Measurements from ENCODE around the gene VWA3B.
"Not testable (repeated sequence)": the region's sequence is repeated elsewhere in the genome, so short reads cannot be mapped to it uniquely, and the experiment has no call there.

- TF ChIP-seq POLR2AphosphoS5, POLR2A (IDR thresholded peaks at IDR 0.05): not testable (repeated sequence)
These were observed 181.3 kb downstream of the VWA3B start for GRCh38 chr2:98268225-98268624.

Data from prostate gland (tissue), 1 donor.